WTC11 (cell line): ENCODE measurements around the gene EDC3.

Experiments
- KAT7 ChIP-seq: sonication (generic); formaldehyde crosslinking; IDR thresholded peaks from 2 replicates; pipeline ENCODE4 v1.8.1; 2023; ENCODE audit warnings: missing genetic modification reagents, mild to moderate bottlenecking, borderline replicate concordance
- PREB ChIP-seq: sonication (generic); formaldehyde crosslinking; IDR thresholded peaks from 2 replicates; pipeline ENCODE4 v1.8.1; 2022; ENCODE audit warnings: mild to moderate bottlenecking, missing genetic modification reagents, moderate library complexity, borderline replicate concordance
- TF ChIP-seq, protein P1 (sequence below): fragments of 250-450 bp; sonication (Bioruptor Pico); IDR thresholded peaks from 2 replicates; pipeline ENCODE4 v1.9.0; 2021; ENCODE audit warnings: mild to moderate bottlenecking
- TF ChIP-seq, protein P2 (sequence below): sonication (generic); formaldehyde crosslinking; IDR thresholded peaks from 2 replicates; pipeline ENCODE4 v1.8.1; 2022; ENCODE audit warnings: low read depth, missing genetic modification reagents, borderline replicate concordance

DNA sequence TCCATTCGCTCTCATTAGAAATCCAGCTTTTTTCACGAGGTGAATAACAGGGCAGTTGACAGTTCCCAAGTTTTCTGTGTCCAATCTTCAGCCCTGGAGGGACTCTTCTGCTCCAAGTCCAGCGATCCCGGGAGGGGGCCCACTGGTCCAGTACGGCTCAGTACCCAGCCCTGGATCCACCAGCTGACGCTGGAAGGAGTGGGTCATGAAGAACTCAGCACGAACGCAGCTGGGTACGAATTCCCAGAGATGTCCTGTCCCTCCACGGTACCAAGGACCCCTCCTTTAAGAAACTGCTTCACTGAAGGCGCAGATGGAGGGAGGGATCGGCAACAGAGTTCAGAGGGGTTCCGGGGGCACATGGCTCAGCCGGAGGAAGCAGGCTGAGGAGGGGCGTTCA, 96.7 kb downstream of the EDC3 start:
- TF ChIP-seq PREB (CRISPR knock-in tag) (no peak), KAT7 (CRISPR knock-in tag) (no peak)
- TF ChIP-seq, protein P1, sequence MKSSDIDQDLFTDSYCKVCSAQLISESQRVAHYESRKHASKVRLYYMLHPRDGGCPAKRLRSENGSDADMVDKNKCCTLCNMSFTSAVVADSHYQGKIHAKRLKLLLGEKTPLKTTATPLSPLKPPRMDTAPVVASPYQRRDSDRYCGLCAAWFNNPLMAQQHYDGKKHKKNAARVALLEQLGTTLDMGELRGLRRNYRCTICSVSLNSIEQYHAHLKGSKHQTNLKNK: no peak
- TF ChIP-seq, protein P2, sequence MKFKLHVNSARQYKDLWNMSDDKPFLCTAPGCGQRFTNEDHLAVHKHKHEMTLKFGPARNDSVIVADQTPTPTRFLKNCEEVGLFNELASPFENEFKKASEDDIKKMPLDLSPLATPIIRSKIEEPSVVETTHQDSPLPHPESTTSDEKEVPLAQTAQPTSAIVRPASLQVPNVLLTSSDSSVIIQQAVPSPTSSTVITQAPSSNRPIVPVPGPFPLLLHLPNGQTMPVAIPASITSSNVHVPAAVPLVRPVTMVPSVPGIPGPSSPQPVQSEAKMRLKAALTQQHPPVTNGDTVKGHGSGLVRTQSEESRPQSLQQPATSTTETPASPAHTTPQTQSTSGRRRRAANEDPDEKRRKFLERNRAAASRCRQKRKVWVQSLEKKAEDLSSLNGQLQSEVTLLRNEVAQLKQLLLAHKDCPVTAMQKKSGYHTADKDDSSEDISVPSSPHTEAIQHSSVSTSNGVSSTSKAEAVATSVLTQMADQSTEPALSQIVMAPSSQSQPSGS (CRISPR knock-in tag): no peak
